ENCODE measurements around the gene EED.

The EED gene

DNA sequence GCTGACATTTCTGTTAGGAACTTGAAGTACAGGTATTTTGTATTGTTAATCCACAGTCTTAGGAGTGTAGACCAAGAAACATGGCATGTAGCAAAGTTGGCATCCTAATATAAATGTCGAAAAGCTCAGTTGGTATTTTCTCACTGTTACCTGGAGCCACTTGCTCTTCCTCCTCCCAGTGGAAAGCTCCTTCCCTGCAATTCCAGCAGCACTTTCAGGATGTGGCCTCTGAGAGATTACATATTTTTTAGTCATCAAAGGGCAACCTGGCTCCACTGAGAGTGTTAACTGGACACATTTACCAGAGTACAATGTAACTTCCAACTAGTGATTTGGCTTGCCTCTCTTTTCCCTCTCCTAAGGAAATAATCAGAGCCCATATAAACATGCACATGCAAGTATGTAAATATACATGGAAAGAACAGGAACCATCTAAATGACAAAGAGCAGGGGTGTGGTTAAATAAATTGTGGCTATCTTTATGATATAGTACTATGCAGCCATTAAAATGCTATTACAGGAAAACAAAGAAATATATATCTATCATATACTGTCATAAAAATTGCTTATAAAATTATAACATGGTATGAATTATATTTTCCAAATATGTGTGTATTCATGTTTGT is 14.3 kb upstream of the EED start:
- no peak for DNase-seq (ENCODE audit: extremely low read depth, insufficient read length)
- Histone ChIP-seq H3K27me3 (replicated peaks; ENCODE audit: control insufficient read depth, insufficient read depth, low read length) (no peaks in the 10 kb centered on the region), H3K36me3 (ENCODE audit: control insufficient read depth, insufficient read depth, low read length) (no peaks in the 10 kb centered on the region), H3K4me3 (replicated peaks; ENCODE audit: low read depth, low read length) (no peak overlapping the region)
- TF ChIP-seq, protein P1, sequence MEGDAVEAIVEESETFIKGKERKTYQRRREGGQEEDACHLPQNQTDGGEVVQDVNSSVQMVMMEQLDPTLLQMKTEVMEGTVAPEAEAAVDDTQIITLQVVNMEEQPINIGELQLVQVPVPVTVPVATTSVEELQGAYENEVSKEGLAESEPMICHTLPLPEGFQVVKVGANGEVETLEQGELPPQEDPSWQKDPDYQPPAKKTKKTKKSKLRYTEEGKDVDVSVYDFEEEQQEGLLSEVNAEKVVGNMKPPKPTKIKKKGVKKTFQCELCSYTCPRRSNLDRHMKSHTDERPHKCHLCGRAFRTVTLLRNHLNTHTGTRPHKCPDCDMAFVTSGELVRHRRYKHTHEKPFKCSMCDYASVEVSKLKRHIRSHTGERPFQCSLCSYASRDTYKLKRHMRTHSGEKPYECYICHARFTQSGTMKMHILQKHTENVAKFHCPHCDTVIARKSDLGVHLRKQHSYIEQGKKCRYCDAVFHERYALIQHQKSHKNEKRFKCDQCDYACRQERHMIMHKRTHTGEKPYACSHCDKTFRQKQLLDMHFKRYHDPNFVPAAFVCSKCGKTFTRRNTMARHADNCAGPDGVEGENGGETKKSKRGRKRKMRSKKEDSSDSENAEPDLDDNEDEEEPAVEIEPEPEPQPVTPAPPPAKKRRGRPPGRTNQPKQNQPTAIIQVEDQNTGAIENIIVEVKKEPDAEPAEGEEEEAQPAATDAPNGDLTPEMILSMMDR (IDR thresholded peaks at IDR 0.05; ENCODE audit: insufficient read depth, low read length, poor library complexity, severe bottlenecking) = no peak

DNA sequence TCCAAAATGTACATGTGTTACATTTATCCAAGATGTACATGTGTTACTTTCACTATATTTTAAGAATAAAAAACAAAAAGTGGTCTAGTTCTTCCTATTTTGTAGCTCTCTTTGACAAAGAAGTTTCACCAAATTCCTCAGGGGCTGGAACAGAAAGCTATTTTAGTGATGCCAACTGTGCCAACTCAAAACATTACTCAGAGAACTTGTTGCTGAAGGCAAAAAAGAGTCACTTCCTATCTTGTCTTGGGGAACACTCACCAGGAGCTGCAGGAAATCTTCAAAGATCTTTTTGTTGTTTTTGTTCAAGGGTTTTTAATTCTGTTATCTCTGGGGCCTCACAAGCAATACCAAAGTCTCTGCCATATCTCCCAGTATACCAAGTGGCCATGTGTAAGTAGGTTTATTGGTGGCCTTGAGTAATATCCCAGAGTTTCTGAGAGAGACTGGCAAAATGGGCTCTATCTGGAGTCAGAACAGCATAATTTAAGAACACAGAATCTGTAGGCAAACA is 13.6 kb upstream of the EED start:
- Histone ChIP-seq H3K27me3 (replicated peaks; ENCODE audit: control insufficient read depth, insufficient read depth, low read length) (no peaks in the 10 kb centered on the region), H3K4me3 (replicated peaks; ENCODE audit: low read depth, low read length) (no peak overlapping the region), H3K36me3 (ENCODE audit: control insufficient read depth, insufficient read depth, low read length) (no peaks in the 10 kb centered on the region)
- no peak for DNase-seq (ENCODE audit: extremely low read depth, insufficient read length)
- TF ChIP-seq, protein P1 (IDR thresholded peaks at IDR 0.05; ENCODE audit: insufficient read depth, low read length, poor library complexity, severe bottlenecking) = no peak

DNA sequence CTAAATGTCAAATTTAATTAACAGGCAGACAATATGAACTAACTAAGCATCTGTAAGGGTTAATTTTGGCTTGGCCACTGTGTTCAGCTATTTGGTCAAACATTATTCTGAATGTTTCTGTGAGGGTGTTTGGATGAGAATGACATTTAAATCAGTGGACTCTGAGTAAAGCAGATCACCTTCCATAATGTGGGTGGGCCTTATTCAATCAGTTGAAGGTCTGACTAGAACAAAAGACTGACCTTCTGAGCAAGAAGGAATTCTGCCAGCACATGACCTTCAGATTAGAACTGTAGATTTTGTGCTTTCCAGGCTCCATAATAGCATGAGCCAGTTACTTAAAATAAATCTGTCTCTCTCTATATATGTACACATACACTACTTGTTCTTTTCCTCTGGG is 12.0 kb upstream of the EED start:
- no peak for DNase-seq (ENCODE audit: extremely low read depth, insufficient read length)
- H3K36me3 ChIP-seq (ENCODE audit: control insufficient read depth, insufficient read depth, low read length) = no peaks in the 10 kb centered on the region
- H3K27me3 ChIP-seq (replicated peaks; ENCODE audit: control insufficient read depth, insufficient read depth, low read length) = no peaks in the 10 kb centered on the region
- no peak overlapping the region for H3K4me3 ChIP-seq (replicated peaks; ENCODE audit: low read depth, low read length)
- TF ChIP-seq, protein P1 (IDR thresholded peaks at IDR 0.05; ENCODE audit: insufficient read depth, low read length, poor library complexity, severe bottlenecking) = no peak

- no peaks in the 10 kb centered on the region for H3K27me3 ChIP-seq (replicated peaks; ENCODE audit: control insufficient read depth, insufficient read depth, low read length)
- TF ChIP-seq, protein P1 (IDR thresholded peaks at IDR 0.05; ENCODE audit: insufficient read depth, low read length, poor library complexity, severe bottlenecking) = no peak
- DNase-seq (ENCODE audit: extremely low read depth, insufficient read length) = no peak
- H3K36me3 ChIP-seq (ENCODE audit: control insufficient read depth, insufficient read depth, low read length) = no peaks in the 10 kb centered on the region
- no peak overlapping the region for H3K4me3 ChIP-seq (replicated peaks; ENCODE audit: low read depth, low read length)
Measured at GRCh38 chr11:86234831-86235461, 9.6 kb upstream of the EED start.

GRCh38 chr11:86237267-86237804 is 7.2 kb upstream of the EED start:
- no peak for DNase-seq (ENCODE audit: extremely low read depth, insufficient read length)
- TF ChIP-seq, protein P1 (IDR thresholded peaks at IDR 0.05; ENCODE audit: insufficient read depth, low read length, poor library complexity, severe bottlenecking) = no peak

More at GRCh38 chr11:86237267-86237804, 7.2 kb upstream of the EED start:
- no peaks in the 10 kb centered on the region for H3K27me3 ChIP-seq (replicated peaks; ENCODE audit: control insufficient read depth, insufficient read depth, low read length)
- H3K36me3 ChIP-seq (ENCODE audit: control insufficient read depth, insufficient read depth, low read length) = no peaks in the 10 kb centered on the region
- H3K4me3 ChIP-seq (replicated peaks; ENCODE audit: low read depth, low read length) = no peak overlapping the region

All from GM06990 (cell line).